A549 (cell line): ENCODE results near the gene TJP3. TPM values are rescaled to one million over a fixed set of nuclear protein-coding genes. Genes with fewer than 3 reads are reported as not detected.

Source experiments
- ATAC-seq, 2 experiments: fragments of 200-7000 bp in 1 of 2; fragments of >200 bp in 1 of 2; cut with Nextera tagmentation in 1 of 2; cut with Tn5 transposase in 1 of 2; 3 replicates each; pipeline versions ENCODE4 v1.8.0 to v1.9.1; 2018 to 2020; ENCODE audit warnings: mild to moderate bottlenecking in 1 of 2, moderate library complexity in 1 of 2
- CTCF ChIA-PET: fragments of 300-600 bp; sonication (Branson Sonifier 250); formaldehyde crosslinking; extraction: SDS; loops from one replicate; lab custom pipeline; 2021; ENCODE audit warnings: antibody characterized with exemption, inconsistent platforms; lab: Yijun Ruan, JAX
- POLR2A ChIA-PET: fragments of 350-600 bp; formaldehyde crosslinking; extraction: SDS; loops from one replicate; lab custom pipeline; 2021; ENCODE audit warnings: antibody characterized with exemption, inconsistent platforms; lab: Yijun Ruan, JAX
- DNase-seq, 2 experiments: peaks; one replicate each; pipeline versions ENCODE4 v3.0.0 to v3.0.0-alpha.2; 2011 to 2016; ENCODE audit warnings: low read depth in 1 of 2, low spot score in 1 of 2
- FAIRE-seq: peaks from 2 replicates; lab custom pipeline; 2011; peaks lifted over from hg19 to GRCh38; lab: Jason Lieb, UNC
- H3K27ac ChIP-seq, 2 experiments: fragments of >200 bp; sonication (Bioruptor Twin); formaldehyde crosslinking; 3 replicates each; pipeline ENCODE4 v1.5.1; 2016 to 2017
- H3K4me1 ChIP-seq: fragments of >200 bp; sonication (Bioruptor Twin); formaldehyde crosslinking; 3 replicates; pipeline ENCODE4 v1.6.1; 2016
- H3K4me2 ChIP-seq: fragments of >200 bp; sonication (Bioruptor Twin); formaldehyde crosslinking; 3 replicates; pipeline ENCODE4 v1.6.1; 2016
- H3K4me3 ChIP-seq: fragments of >200 bp; sonication (Bioruptor Twin); formaldehyde crosslinking; 3 replicates; pipeline ENCODE4 v1.5.1; 2016
- H3K9me3 ChIP-seq: fragments of >200 bp; sonication (Bioruptor Twin); formaldehyde crosslinking; 3 replicates; pipeline ENCODE4 v1.6.1; 2016
- CBX8 ChIP-seq: fragments of 200-600 bp; sonication (generic); IDR thresholded peaks from 2 replicates; pipeline ENCODE4 v1.6.1; 2016
- HOXB13 ChIP-seq: fragments of 250-450 bp; sonication (Bioruptor Pico); IDR thresholded peaks from 2 replicates; pipeline ENCODE4 v1.5.0; 2020; ENCODE audit warnings: low read depth, mild to moderate bottlenecking, moderate library complexity
- JUN ChIP-seq, 2 experiments: fragments of >200 bp; sonication (Bioruptor Twin); formaldehyde crosslinking; IDR thresholded peaks; 2 replicates in 1 of 2; 3 replicates in 1 of 2; pipeline ENCODE4 v1.6.1; 2016 to 2017
- JUNB ChIP-seq: fragments of >200 bp; sonication (Bioruptor Twin); formaldehyde crosslinking; IDR thresholded peaks from 2 replicates; pipeline ENCODE4 v1.6.1; 2016
- KDM1A ChIP-seq: fragments of 200-600 bp; sonication (generic); IDR thresholded peaks from 2 replicates; pipeline ENCODE4 v1.6.1; 2016; ENCODE audit warnings: low read depth, mild to moderate bottlenecking
- MAFK ChIP-seq: fragments of 450-650 bp; IDR thresholded peaks from 2 replicates; pipeline ENCODE4 v1.6.1; 2014; ENCODE audit not compliant: partially characterized antibody
- NFE2L2 ChIP-seq: fragments of 150-350 bp; conservative IDR thresholded peaks from 2 replicates; pipeline ENCODE4 v1.6.1; 2014; ENCODE audit warnings: low read length
- POLR2A ChIP-seq: IDR thresholded peaks from 2 replicates; pipeline ENCODE4 v1.6.1; 2012; ENCODE audit warnings: mild to moderate bottlenecking, low read length
- RAD21 ChIP-seq, 2 experiments: fragments of >200 bp in 1 of 2; sonication (Bioruptor Twin) in 1 of 2; formaldehyde crosslinking in 1 of 2; IDR thresholded peaks in 1 of 2; conservative IDR thresholded peaks in 1 of 2; 2 replicates in 1 of 2; 3 replicates in 1 of 2; pipeline ENCODE4 v1.6.1; 2012 to 2018; ENCODE audit warnings: inconsistent platforms in 1 of 2
- SREBF2 ChIP-seq: fragments of 450-650 bp; IDR thresholded peaks from 2 replicates; pipeline ENCODE4 v1.6.1; 2014; ENCODE audit warnings: mild to moderate bottlenecking, moderate library complexity
- ZFP36 ChIP-seq: fragments of 450-650 bp; IDR thresholded peaks from 2 replicates; pipeline ENCODE4 v1.6.1; 2014; ENCODE audit warnings: borderline replicate concordance; ENCODE audit not compliant: partially characterized antibody
- ZNF302 ChIP-seq: fragments of 250-450 bp; sonication (Bioruptor Pico); IDR thresholded peaks from 2 replicates; pipeline ENCODE4 v1.9.0; 2021; ENCODE audit warnings: inconsistent platforms, mild to moderate bottlenecking, moderate library complexity
- WGBS: methylation state at CpG from one replicate; pipeline ENCODE4 v1.1.6; 2017; ENCODE audit errors: missing lambda C conversion rate; 5-methylcytosine and 5-hydroxymethylcytosine counted together
- polyA plus RNA-seq, 4 experiments: library from polyadenylated mRNA; depleted of rRNA in 3 of 4; stranded (reverse); fragments of >200 nt; fragmentation: RNase III in 1 of 4; extraction: RNeasy Plus Mini Kit Qiagen cat#74134 plus additional on column Dnase treatment in 1 of 4; gene quantifications; 2 replicates in 3 of 4; 3 replicates in 1 of 4; pipeline ENCODE4 v1.2.3, GENCODE V29; 2011 to 2017
- TF ChIP-seq, protein P1 (sequence below): fragments of 200-600 bp; sonication (generic); IDR thresholded peaks from 2 replicates; pipeline ENCODE4 v1.6.1; 2016; ENCODE audit warnings: antibody characterized with exemption, mild to moderate bottlenecking, moderate library complexity
- TF ChIP-seq, protein P2 (sequence below): fragments of 250-450 bp; sonication (Bioruptor Pico); IDR thresholded peaks from 2 replicates; pipeline ENCODE4 v1.5.0; 2020; ENCODE audit warnings: low read depth, mild to moderate bottlenecking, moderate library complexity
- TF ChIP-seq, protein P3 (sequence below): IDR thresholded peaks from 2 replicates; pipeline ENCODE4 v1.6.1; 2012; ENCODE audit warnings: low read depth, borderline replicate concordance
- TF ChIP-seq, protein P4 (sequence below): fragments of >200 bp; sonication (Bioruptor Twin); formaldehyde crosslinking; IDR thresholded peaks from 3 replicates; pipeline ENCODE4 v1.5.1; 2016
- TF ChIP-seq, protein P5 (sequence below): fragments of 450-650 bp; IDR thresholded peaks from 2 replicates; pipeline ENCODE4 v1.6.1; 2014; ENCODE audit warnings: antibody characterized with exemption

The TJP3 gene
- polyA plus RNA-seq, 2 of the 4 experiments (the other 2 are of a cell fraction) = 1.5 to 2.3 TPM

DNA sequence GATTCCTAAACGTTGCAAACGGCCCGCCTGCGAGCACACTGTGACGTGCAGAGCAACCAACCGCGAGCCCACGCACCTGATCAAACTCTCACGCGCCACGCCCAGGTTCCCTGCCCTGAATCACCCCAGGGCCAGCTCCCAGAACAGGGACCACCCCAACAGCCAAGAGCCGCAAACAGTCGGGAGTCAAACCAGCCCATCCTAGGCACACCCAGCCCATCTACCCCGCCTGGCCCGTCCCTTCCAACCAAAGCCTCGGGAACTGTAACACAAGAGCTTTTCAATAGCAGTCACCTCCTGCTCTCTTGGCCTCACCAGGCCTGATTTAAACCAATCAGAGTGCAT lies 16.8 kb upstream of the TJP3 start:
- 79% methylated on average over 9 of the region's 16 CpGs for WGBS
- POLR2A ChIA-PET = no interaction called here
- Histone ChIP-seq H3K9me3 (no peaks in the 10 kb centered on the region), H3K4me2 (no peak overlapping the region), H3K4me3 (no peak overlapping the region), H3K27ac (no peak overlapping the region), H3K4me1 (no peaks in the 10 kb centered on the region)
- no peak for FAIRE-seq
- no peak for ATAC-seq
- CTCF ChIA-PET = interaction anchor here (1.2 to 3.0 kb wide), 3 partner anchors 14 to 30 kb away, joined by 6 to 13 read pairs (median 7); no protein-coding TSS in a partner anchor
- DNase-seq = no peak
- TF ChIP-seq, protein P1, sequence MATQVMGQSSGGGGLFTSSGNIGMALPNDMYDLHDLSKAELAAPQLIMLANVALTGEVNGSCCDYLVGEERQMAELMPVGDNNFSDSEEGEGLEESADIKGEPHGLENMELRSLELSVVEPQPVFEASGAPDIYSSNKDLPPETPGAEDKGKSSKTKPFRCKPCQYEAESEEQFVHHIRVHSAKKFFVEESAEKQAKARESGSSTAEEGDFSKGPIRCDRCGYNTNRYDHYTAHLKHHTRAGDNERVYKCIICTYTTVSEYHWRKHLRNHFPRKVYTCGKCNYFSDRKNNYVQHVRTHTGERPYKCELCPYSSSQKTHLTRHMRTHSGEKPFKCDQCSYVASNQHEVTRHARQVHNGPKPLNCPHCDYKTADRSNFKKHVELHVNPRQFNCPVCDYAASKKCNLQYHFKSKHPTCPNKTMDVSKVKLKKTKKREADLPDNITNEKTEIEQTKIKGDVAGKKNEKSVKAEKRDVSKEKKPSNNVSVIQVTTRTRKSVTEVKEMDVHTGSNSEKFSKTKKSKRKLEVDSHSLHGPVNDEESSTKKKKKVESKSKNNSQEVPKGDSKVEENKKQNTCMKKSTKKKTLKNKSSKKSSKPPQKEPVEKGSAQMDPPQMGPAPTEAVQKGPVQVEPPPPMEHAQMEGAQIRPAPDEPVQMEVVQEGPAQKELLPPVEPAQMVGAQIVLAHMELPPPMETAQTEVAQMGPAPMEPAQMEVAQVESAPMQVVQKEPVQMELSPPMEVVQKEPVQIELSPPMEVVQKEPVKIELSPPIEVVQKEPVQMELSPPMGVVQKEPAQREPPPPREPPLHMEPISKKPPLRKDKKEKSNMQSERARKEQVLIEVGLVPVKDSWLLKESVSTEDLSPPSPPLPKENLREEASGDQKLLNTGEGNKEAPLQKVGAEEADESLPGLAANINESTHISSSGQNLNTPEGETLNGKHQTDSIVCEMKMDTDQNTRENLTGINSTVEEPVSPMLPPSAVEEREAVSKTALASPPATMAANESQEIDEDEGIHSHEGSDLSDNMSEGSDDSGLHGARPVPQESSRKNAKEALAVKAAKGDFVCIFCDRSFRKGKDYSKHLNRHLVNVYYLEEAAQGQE = no peak
- TF ChIP-seq ZFP36 = no peak
- TF ChIP-seq, protein P2, sequence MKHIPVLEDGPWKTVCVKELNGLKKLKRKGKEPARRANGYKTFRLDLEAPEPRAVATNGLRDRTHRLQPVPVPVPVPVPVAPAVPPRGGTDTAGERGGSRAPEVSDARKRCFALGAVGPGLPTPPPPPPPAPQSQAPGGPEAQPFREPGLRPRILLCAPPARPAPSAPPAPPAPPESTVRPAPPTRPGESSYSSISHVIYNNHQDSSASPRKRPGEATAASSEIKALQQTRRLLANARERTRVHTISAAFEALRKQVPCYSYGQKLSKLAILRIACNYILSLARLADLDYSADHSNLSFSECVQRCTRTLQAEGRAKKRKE (CRISPR knock-in tag) = no peak
- TF ChIP-seq, protein P3, sequence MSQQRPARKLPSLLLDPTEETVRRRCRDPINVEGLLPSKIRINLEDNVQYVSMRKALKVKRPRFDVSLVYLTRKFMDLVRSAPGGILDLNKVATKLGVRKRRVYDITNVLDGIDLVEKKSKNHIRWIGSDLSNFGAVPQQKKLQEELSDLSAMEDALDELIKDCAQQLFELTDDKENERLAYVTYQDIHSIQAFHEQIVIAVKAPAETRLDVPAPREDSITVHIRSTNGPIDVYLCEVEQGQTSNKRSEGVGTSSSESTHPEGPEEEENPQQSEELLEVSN = no peak
- no peak for TF ChIP-seq RAD21 (conservative IDR thresholded peaks at IDR 0.05 in 1 of 2, IDR thresholded peaks at IDR 0.05 in 1 of 2)
- no peak for TF ChIP-seq KDM1A
- TF ChIP-seq JUNB = no peak
- TF ChIP-seq MAFK = no peak
- TF ChIP-seq POLR2A = no peak
- TF ChIP-seq NFE2L2 = no peak
- no peak for TF ChIP-seq HOXB13 (CRISPR knock-in tag)
- TF ChIP-seq, protein P4, sequence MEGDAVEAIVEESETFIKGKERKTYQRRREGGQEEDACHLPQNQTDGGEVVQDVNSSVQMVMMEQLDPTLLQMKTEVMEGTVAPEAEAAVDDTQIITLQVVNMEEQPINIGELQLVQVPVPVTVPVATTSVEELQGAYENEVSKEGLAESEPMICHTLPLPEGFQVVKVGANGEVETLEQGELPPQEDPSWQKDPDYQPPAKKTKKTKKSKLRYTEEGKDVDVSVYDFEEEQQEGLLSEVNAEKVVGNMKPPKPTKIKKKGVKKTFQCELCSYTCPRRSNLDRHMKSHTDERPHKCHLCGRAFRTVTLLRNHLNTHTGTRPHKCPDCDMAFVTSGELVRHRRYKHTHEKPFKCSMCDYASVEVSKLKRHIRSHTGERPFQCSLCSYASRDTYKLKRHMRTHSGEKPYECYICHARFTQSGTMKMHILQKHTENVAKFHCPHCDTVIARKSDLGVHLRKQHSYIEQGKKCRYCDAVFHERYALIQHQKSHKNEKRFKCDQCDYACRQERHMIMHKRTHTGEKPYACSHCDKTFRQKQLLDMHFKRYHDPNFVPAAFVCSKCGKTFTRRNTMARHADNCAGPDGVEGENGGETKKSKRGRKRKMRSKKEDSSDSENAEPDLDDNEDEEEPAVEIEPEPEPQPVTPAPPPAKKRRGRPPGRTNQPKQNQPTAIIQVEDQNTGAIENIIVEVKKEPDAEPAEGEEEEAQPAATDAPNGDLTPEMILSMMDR = no peak
- no peak for TF ChIP-seq CBX8
- TF ChIP-seq, protein P5, sequence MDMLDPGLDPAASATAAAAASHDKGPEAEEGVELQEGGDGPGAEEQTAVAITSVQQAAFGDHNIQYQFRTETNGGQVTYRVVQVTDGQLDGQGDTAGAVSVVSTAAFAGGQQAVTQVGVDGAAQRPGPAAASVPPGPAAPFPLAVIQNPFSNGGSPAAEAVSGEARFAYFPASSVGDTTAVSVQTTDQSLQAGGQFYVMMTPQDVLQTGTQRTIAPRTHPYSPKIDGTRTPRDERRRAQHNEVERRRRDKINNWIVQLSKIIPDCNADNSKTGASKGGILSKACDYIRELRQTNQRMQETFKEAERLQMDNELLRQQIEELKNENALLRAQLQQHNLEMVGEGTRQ = no peak
- TF ChIP-seq SREBF2 = no peak
- TF ChIP-seq ZNF302 = no peak

DNA sequence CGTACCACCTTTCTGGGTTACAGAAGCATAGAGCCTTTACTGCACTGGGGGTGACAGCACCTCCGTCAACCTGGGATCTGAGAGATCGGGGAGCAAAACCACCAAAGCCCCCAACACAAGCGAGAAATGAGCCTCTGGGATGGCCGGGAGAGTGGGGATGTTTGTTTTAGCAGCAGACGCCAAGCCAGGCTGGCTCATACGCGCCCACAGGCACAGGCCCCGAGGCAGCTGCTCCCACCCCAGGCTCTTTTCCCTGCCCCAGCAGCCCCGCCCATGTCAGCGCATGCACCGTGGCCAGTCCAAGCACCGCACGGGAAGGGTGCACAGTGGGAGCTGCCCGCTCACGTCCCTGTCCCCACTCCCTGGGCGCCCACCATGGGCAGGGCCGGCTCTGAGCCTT lies 16.5 kb upstream of the TJP3 start:
- Histone ChIP-seq H3K4me2 (no peak overlapping the region), H3K9me3 (no peaks in the 10 kb centered on the region), H3K4me1 (no peaks in the 10 kb centered on the region)
- DNase-seq = no peak
- TF ChIP-seq JUN (IDR thresholded peaks at IDR 0.05) (no peak), CBX8 (no peak)
- TF ChIP-seq, all 56 proteins: peak for 0
- ChIA-PET POLR2A (no interaction called here), CTCF (interaction anchor here (1.6 to 3.0 kb wide), 2 partner anchors 14 to 19 kb away, joined by 7 to 13 read pairs; no protein-coding TSS in a partner anchor)
- WGBS = 94% methylated on average over 15 of the region's 18 CpGs
- H3K27ac ChIP-seq = no peak overlapping the region
- ATAC-seq = no peak
- no peak overlapping the region for H3K4me3 ChIP-seq
- no peak for FAIRE-seq
